Measurements from ENCODE around the gene NPTN. TPM values are rescaled to one million over a fixed set of nuclear protein-coding genes. Genes with fewer than 3 reads are reported as not detected.

Gene NPTN
- total RNA-seq, 1 experiment from 2014 or later: 190 TPM

- Mint-ChIP-seq H3K27ac (ENCODE audit: unreplicated experiment) (peak overlapping the region; percentile 88), H3K27me3 (ENCODE audit: unreplicated experiment) (peaks cover 15% of the 10 kb centered on the region), H3K4me3 (ENCODE audit: low read depth, unreplicated experiment) (peak overlapping the region; percentile 70), H3K4me1 (ENCODE audit: low read depth, unreplicated experiment) (peaks cover 49% of the 10 kb centered on the region), H3K36me3 (ENCODE audit: insufficient read depth, unreplicated experiment) (peaks cover 25% of the 10 kb centered on the region), H3K9me3 (ENCODE audit: low read depth, unreplicated experiment) (no peaks in the 10 kb centered on the region)
- intact Hi-C loops (cut with micrococcal nuclease; ENCODE audit: unreplicated experiment): no loop called here
- no peak for TF ChIP-seq CTCF (IDR thresholded peaks at IDR 0.05; ENCODE audit: unreplicated experiment)
- CTCF ChIA-PET: interaction anchor here (0.6 to 1.2 kb wide), 3 partner anchors 72 to 207 kb away, joined by 3 to 4 read pairs (median 4); no protein-coding TSS in a partner anchor
- DNase-seq: no peak
- BruUV-seq (replicated peaks): no TSS peak
Observed at GRCh38 chr15:73632670-73633058, 525 bp downstream of the NPTN start.

- H3K4me1 Mint-ChIP-seq (ENCODE audit: low read depth, unreplicated experiment): peaks cover 43% of the 10 kb centered on the region
- CTCF ChIA-PET: interaction anchor here (0.6 to 1.2 kb wide), 5 partner anchors 23 to 207 kb away, joined by 3 to 4 read pairs (median 4); no protein-coding TSS in a partner anchor
- no TSS peak for BruUV-seq (replicated peaks)
Observed at GRCh38 chr15:73631915-73632669, 1.1 kb downstream of the NPTN start.

GRCh38 chr15:73630921-73631362 lies 2.2 kb downstream of the NPTN start:
- Mint-ChIP-seq H3K36me3 (ENCODE audit: insufficient read depth, unreplicated experiment) (peaks cover 25% of the 10 kb centered on the region), H3K4me3 (ENCODE audit: low read depth, unreplicated experiment) (peak overlapping the region; percentile 70), H3K4me1 (ENCODE audit: low read depth, unreplicated experiment) (peaks cover 34% of the 10 kb centered on the region), H3K9me3 (ENCODE audit: low read depth, unreplicated experiment) (no peaks in the 10 kb centered on the region), H3K27ac (ENCODE audit: unreplicated experiment) (no peak overlapping the region), H3K27me3 (ENCODE audit: unreplicated experiment) (no peaks in the 10 kb centered on the region)
- BruUV-seq (replicated peaks): TSS peak; percentile 29
- CTCF ChIA-PET: interaction anchor here (0.6 to 0.8 kb wide), 2 partner anchors 29 to 325 kb away, joined by 3 read pairs; no protein-coding TSS in a partner anchor
- no peak for TF ChIP-seq CTCF (IDR thresholded peaks at IDR 0.05; ENCODE audit: unreplicated experiment)
- intact Hi-C loops (cut with micrococcal nuclease; ENCODE audit: unreplicated experiment): no loop called here
- DNase-seq: no peak

More at GRCh38 chr15:73631915-73632669, 1.1 kb downstream of the NPTN start:
- H3K4me3 Mint-ChIP-seq (ENCODE audit: low read depth, unreplicated experiment): peak overlapping the region; percentile 70
- peaks cover 9% of the 10 kb centered on the region for H3K27me3 Mint-ChIP-seq (ENCODE audit: unreplicated experiment)
- intact Hi-C loops (cut with micrococcal nuclease; ENCODE audit: unreplicated experiment): no loop called here
- TF ChIP-seq CTCF (IDR thresholded peaks at IDR 0.05; ENCODE audit: unreplicated experiment): no peak
- no peaks in the 10 kb centered on the region for H3K9me3 Mint-ChIP-seq (ENCODE audit: low read depth, unreplicated experiment)
- peaks cover 25% of the 10 kb centered on the region for H3K36me3 Mint-ChIP-seq (ENCODE audit: insufficient read depth, unreplicated experiment)
- DNase-seq: no peak
- peak overlapping the region; percentile 88 for H3K27ac Mint-ChIP-seq (ENCODE audit: unreplicated experiment)

- Mint-ChIP-seq H3K27ac (ENCODE audit: unreplicated experiment) (no peak overlapping the region), H3K4me3 (ENCODE audit: low read depth, unreplicated experiment) (no peak overlapping the region), H3K4me1 (ENCODE audit: low read depth, unreplicated experiment) (peaks cover 34% of the 10 kb centered on the region), H3K9me3 (ENCODE audit: low read depth, unreplicated experiment) (no peaks in the 10 kb centered on the region), H3K27me3 (ENCODE audit: unreplicated experiment) (no peaks in the 10 kb centered on the region), H3K36me3 (ENCODE audit: insufficient read depth, unreplicated experiment) (peaks cover 25% of the 10 kb centered on the region)
- no peak for DNase-seq
- TF ChIP-seq CTCF (IDR thresholded peaks at IDR 0.05; ENCODE audit: unreplicated experiment): no peak
- no TSS peak for BruUV-seq (replicated peaks)
- CTCF ChIA-PET: no interaction called here
- intact Hi-C loops (cut with micrococcal nuclease; ENCODE audit: unreplicated experiment): no loop called here
Observed at GRCh38 chr15:73629798-73630429, 3.3 kb downstream of the NPTN start.
